Measurements from ENCODE around the gene KRTAP10-6.

The KRTAP10-6 gene

GRCh38 chr21:44606495-44606894, 14.2 kb upstream of the KRTAP10-6 start:
- H3K27ac ChIP-seq (replicated peaks): no peak overlapping the region
- no peak for TF ChIP-seq POLR2AphosphoS5 (IDR thresholded peaks at IDR 0.05; ENCODE audit: low read depth)
- TF ChIP-seq REST (IDR thresholded peaks at IDR 0.05; ENCODE audit: insufficient replicate concordance, low read depth): no peak
- TF ChIP-seq GABPA (IDR thresholded peaks at IDR 0.05; ENCODE audit: low read depth): no peak
- no peak for TF ChIP-seq SPI1 (IDR thresholded peaks at IDR 0.05; ENCODE audit: borderline replicate concordance, low read depth)
- TF ChIP-seq CTCF (IDR thresholded peaks at IDR 0.05; ENCODE audit: insufficient read depth, low read length): no peak
- no peak overlapping the region for H3K4me3 ChIP-seq (replicated peaks; ENCODE audit: insufficient read depth, low read length)
- H3K27me3 ChIP-seq (ENCODE audit: insufficient read depth, poor library complexity, severe bottlenecking): peaks cover 2% of the 10 kb centered on the region
- no peak for DNase-seq (ENCODE audit: low read depth in 1 of 2, low spot score in 1 of 2)

GRCh38 chr21:44603911-44604310, 11.6 kb upstream of the KRTAP10-6 start:
- TF ChIP-seq SPI1 (IDR thresholded peaks at IDR 0.05; ENCODE audit: borderline replicate concordance, low read depth) (no peak), POLR2AphosphoS5 (IDR thresholded peaks at IDR 0.05; ENCODE audit: low read depth) (no peak), CTCF (IDR thresholded peaks at IDR 0.05; ENCODE audit: insufficient read depth, low read length) (no peak), REST (IDR thresholded peaks at IDR 0.05; ENCODE audit: insufficient replicate concordance, low read depth) (no peak), GABPA (IDR thresholded peaks at IDR 0.05; ENCODE audit: low read depth) (no peak)
- Histone ChIP-seq H3K27me3 (ENCODE audit: insufficient read depth, poor library complexity, severe bottlenecking) (peaks cover 2% of the 10 kb centered on the region), H3K4me3 (replicated peaks; ENCODE audit: insufficient read depth, low read length) (no peak overlapping the region), H3K27ac (replicated peaks) (no peak overlapping the region)
- no peak for DNase-seq (ENCODE audit: low read depth in 1 of 2, low spot score in 1 of 2)

- Histone ChIP-seq H3K27me3 (ENCODE audit: insufficient read depth, poor library complexity, severe bottlenecking) (peaks cover 2% of the 10 kb centered on the region), H3K4me3 (replicated peaks; ENCODE audit: insufficient read depth, low read length) (no peak overlapping the region), H3K27ac (replicated peaks) (no peak overlapping the region)
- DNase-seq (ENCODE audit: low read depth in 1 of 2, low spot score in 1 of 2): no peak
- no peak for TF ChIP-seq REST (IDR thresholded peaks at IDR 0.05; ENCODE audit: insufficient replicate concordance, low read depth)
- TF ChIP-seq CTCF (IDR thresholded peaks at IDR 0.05; ENCODE audit: insufficient read depth, low read length): no peak
- no peak for TF ChIP-seq POLR2AphosphoS5 (IDR thresholded peaks at IDR 0.05; ENCODE audit: low read depth)
- no peak for TF ChIP-seq SPI1 (IDR thresholded peaks at IDR 0.05; ENCODE audit: borderline replicate concordance, low read depth)
- TF ChIP-seq GABPA (IDR thresholded peaks at IDR 0.05; ENCODE audit: low read depth): no peak
Measured at GRCh38 chr21:44603109-44603875, 11.0 kb upstream of the KRTAP10-6 start.

Data from HL-60 (cell line).